Astrocyte (in vitro differentiated cells and primary cell): Measurements from ENCODE around the gene MRPL36.

Source experiments
- EZH2 ChIP-seq: IDR thresholded peaks from 2 replicates; pipeline ENCODE4 v1.6.1; 2012; ENCODE audit warnings: mild to moderate bottlenecking, low read length, inconsistent platforms; ENCODE audit not compliant: insufficient read depth
- TF ChIP-seq, protein P1 (sequence below): IDR thresholded peaks from 2 replicates; pipeline ENCODE4 v1.5.1; 2011; ENCODE audit warnings: low read depth, mild to moderate bottlenecking, inconsistent platforms, low read length, moderate library complexity; ENCODE audit not compliant: insufficient read depth

DNA sequence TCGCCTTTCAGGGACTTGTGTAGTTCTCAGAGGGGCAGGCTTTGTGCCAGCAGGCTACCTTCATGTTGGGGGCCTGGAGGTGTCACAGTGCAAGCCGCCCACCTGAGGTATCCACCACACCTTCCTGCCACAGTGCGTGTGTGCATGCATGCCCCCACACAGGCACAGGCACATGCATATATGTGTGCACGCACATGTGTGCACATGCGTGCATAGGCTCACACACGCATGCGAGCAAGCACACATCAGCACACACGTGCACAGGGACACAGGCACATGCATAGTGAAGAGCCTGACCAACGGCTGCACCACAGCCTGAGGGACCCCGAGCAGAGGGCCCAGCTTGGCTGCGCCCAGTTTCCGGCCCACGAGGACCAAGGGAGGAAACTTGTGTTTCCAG lies 46.9 kb upstream of the MRPL36 start:
- TF ChIP-seq EZH2: no peak
- TF ChIP-seq, protein P1, sequence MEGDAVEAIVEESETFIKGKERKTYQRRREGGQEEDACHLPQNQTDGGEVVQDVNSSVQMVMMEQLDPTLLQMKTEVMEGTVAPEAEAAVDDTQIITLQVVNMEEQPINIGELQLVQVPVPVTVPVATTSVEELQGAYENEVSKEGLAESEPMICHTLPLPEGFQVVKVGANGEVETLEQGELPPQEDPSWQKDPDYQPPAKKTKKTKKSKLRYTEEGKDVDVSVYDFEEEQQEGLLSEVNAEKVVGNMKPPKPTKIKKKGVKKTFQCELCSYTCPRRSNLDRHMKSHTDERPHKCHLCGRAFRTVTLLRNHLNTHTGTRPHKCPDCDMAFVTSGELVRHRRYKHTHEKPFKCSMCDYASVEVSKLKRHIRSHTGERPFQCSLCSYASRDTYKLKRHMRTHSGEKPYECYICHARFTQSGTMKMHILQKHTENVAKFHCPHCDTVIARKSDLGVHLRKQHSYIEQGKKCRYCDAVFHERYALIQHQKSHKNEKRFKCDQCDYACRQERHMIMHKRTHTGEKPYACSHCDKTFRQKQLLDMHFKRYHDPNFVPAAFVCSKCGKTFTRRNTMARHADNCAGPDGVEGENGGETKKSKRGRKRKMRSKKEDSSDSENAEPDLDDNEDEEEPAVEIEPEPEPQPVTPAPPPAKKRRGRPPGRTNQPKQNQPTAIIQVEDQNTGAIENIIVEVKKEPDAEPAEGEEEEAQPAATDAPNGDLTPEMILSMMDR: no peak
